ENCODE results near the gene PCF11. TPM values are rescaled to one million over a fixed set of nuclear protein-coding genes. Genes with fewer than 3 reads are reported as not detected.

The PCF11 gene
- total and polyA plus RNA-seq, 2 of the 13 experiments (the other 11 are each of a cell fraction or from before 2014, with no cell fraction given): 40.3 to 47.7 TPM

DNA sequence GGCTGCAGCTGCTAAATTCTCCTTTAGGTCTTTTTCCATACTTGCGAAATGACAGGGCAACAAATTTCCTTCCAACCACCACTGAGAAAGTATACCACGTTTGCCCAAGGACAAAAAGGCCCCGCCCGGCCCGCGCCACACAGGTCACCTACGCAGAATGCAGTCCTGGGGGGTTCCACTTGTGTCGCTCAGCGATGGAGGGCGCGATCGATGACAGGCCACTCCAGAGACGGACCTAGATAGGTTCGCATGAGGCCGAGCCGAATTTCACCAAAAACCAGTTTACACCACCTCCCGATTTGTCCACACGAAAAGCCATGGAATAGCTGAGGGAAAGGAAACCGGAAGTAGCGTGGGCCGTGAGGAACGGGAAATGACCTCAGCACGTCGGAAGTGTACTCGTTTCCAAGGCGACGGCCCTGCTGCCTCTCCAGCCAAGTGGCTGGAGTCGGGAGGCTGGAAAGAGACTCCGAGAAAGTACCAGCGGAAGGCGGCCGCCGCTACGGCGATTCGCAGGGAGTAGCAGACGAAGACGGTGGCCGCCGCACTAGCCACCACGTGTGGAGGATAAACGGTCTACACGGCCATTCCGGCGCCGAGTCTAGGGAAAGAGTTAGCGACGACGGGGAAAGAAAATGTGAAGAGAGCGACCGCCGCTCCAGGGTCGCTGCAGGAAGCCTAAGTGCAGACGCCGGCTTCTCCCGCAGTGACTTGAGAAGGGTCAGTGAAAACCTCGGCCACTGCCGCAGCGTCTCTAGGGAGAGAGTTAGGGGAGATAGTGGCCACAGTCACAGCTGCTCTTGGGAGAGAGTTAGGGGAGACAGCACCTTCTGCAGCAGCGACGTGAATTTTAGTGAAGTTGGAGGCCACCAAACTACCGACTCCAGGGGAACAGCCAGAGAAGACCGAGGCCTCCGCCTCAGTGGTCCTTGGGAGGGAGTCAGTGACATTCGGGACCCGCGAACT lies 36.7 kb downstream of the PCF11 start, which contains the start of gene ANKRD42 (continued):
- TF ChIP-seq, protein P1, sequence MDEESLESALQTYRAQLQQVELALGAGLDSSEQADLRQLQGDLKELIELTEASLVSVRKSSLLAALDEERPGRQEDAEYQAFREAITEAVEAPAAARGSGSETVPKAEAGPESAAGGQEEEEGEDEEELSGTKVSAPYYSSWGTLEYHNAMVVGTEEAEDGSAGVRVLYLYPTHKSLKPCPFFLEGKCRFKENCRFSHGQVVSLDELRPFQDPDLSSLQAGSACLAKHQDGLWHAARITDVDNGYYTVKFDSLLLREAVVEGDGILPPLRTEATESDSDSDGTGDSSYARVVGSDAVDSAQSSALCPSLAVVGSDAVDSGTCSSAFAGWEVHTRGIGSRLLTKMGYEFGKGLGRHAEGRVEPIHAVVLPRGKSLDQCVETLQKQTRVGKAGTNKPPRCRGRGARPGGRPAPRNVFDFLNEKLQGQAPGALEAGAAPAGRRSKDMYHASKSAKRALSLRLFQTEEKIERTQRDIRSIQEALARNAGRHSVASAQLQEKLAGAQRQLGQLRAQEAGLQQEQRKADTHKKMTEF (CRISPR knock-in tag; IDR thresholded peaks at IDR 0.05): peak; percentile 42; the same call in 1 of the 2 replicates
- TF ChIP-seq ZNF572 (CRISPR knock-in tag; IDR thresholded peaks at IDR 0.05) (no peak), HIVEP1 (CRISPR knock-in tag; IDR thresholded peaks at IDR 0.05) (0 out of 2 replicates have a peak, but pooled peaks have one; percentile 41), GPN1 (CRISPR knock-in tag; IDR thresholded peaks at IDR 0.05; ENCODE audit: borderline replicate concordance) (no peak), NR1H2 (CRISPR knock-in tag; IDR thresholded peaks at IDR 0.05; ENCODE audit: borderline replicate concordance, low read depth) (no peak), MAFF (IDR thresholded peaks at IDR 0.05; ENCODE audit: low read depth, low read length) (no peak), NBN (conservative IDR thresholded peaks at IDR 0.05) (no peak), ZNF672 (CRISPR knock-in tag; IDR thresholded peaks at IDR 0.05) (no peak), GZF1 (CRISPR knock-in tag; IDR thresholded peaks at IDR 0.05) (peak; percentile 59; the same call in 1 of the 2 replicates), ZZZ3 (CRISPR knock-in tag; IDR thresholded peaks at IDR 0.05; ENCODE audit: borderline replicate concordance) (no peak), ZNF546 (CRISPR knock-in tag; conservative IDR thresholded peaks at IDR 0.05) (no peak), NRL (CRISPR knock-in tag; IDR thresholded peaks at IDR 0.05; ENCODE audit: borderline replicate concordance) (peak; percentile 20; the same call in 1 of the 2 replicates), FOXP1 (IDR thresholded peaks at IDR 0.05) (no peak), FOXP1 (CRISPR knock-in tag; IDR thresholded peaks at IDR 0.05) (no peak), ZSCAN21 (CRISPR knock-in tag; IDR thresholded peaks at IDR 0.05; ENCODE audit: borderline replicate concordance) (no peak), SPEN (CRISPR knock-in tag; IDR thresholded peaks at IDR 0.05; ENCODE audit: low read depth) (peak; percentile 81; the same call in 1 of the 2 replicates), ZNF652 (CRISPR knock-in tag; IDR thresholded peaks at IDR 0.05; ENCODE audit: borderline replicate concordance, low read depth) (no peak), SNRNP70 (IDR thresholded peaks at IDR 0.05; ENCODE audit: low read depth, low read length) (no peak), ZNF629 (CRISPR knock-in tag; conservative IDR thresholded peaks at IDR 0.05) (peak; percentile 22; the same call in 1 of the 2 replicates), AHR (CRISPR knock-in tag; IDR thresholded peaks at IDR 0.05) (no peak), ZNF720 (CRISPR knock-in tag; IDR thresholded peaks at IDR 0.05) (no peak)
- TF ChIP-seq, protein P2, sequence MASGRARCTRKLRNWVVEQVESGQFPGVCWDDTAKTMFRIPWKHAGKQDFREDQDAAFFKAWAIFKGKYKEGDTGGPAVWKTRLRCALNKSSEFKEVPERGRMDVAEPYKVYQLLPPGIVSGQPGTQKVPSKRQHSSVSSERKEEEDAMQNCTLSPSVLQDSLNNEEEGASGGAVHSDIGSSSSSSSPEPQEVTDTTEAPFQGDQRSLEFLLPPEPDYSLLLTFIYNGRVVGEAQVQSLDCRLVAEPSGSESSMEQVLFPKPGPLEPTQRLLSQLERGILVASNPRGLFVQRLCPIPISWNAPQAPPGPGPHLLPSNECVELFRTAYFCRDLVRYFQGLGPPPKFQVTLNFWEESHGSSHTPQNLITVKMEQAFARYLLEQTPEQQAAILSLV (CRISPR knock-in tag; IDR thresholded peaks at IDR 0.05; ENCODE audit: borderline replicate concordance): no peak
- TF ChIP-seq, protein P3, sequence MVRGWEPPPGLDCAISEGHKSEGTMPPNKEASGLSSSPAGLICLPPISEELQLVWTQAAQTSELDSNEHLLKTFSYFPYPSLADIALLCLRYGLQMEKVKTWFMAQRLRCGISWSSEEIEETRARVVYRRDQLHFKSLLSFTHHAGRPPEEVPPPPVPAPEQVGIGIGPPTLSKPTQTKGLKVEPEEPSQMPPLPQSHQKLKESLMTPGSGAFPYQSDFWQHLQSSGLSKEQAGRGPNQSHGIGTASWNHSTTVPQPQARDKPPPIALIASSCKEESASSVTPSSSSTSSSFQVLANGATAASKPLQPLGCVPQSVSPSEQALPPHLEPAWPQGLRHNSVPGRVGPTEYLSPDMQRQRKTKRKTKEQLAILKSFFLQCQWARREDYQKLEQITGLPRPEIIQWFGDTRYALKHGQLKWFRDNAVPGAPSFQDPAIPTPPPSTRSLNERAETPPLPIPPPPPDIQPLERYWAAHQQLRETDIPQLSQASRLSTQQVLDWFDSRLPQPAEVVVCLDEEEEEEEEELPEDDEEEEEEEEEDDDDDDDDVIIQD (CRISPR knock-in tag; IDR thresholded peaks at IDR 0.05; ENCODE audit: low read depth): no peak
- TF ChIP-seq, protein P4, sequence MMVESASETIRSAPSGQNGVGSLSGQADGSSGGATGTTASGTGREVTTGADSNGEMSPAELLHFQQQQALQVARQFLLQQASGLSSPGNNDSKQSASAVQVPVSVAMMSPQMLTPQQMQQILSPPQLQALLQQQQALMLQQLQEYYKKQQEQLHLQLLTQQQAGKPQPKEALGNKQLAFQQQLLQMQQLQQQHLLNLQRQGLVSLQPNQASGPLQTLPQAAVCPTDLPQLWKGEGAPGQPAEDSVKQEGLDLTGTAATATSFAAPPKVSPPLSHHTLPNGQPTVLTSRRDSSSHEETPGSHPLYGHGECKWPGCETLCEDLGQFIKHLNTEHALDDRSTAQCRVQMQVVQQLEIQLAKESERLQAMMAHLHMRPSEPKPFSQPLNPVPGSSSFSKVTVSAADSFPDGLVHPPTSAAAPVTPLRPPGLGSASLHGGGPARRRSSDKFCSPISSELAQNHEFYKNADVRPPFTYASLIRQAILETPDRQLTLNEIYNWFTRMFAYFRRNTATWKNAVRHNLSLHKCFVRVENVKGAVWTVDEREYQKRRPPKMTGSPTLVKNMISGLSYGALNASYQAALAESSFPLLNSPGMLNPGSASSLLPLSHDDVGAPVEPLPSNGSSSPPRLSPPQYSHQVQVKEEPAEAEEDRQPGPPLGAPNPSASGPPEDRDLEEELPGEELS (CRISPR knock-in tag; IDR thresholded peaks at IDR 0.05): peak; percentile 54
